ENCODE measurements around the gene GALM. TPM values are rescaled to one million over a fixed set of nuclear protein-coding genes. Genes with fewer than 3 reads are reported as not detected.

GALM gene
- total RNA-seq, 1 experiment from 2014 or later = 10.0 TPM

DNA sequence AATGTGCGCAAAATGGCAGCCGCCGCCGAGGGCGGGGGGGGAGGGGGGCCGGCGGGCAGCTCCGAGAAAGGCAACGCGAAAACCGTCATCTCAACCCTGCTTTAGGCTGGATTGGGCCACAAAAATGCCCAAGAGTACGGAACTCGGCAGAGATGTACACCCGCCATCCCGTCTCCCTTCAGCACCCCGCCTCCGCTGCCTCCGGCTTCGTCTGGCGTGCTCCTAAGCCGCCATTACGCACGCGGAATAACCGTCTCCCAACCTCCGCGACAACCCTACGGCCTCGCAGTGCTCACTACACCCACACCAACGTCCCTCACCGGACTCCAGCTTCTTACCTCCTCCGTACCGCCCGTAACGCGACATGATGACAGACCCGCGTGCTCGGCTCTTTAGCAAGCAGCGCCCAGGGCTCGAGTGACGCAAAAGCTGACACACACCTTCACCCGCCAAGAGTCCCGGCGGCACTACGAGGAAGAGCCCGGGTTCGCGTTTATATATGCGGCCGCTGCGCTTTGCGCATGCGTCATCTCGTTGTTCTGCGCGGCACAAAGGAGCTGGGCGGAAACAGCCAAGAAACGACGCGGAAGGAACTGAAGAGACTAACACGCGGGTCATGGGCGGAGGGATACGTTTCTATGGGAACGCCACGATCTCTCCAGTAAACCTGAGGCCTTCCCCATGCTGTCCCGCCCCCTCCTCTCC lies 85.1 kb downstream of the GALM start, which contains the start of gene SRSF7:
Gene SRSF7 (minus strand): TSS at position 471 of the 705 bp plus-strand sequence. CDS start 105 bp downstream, at position 366.
- TF ChIP-seq CTCF (conservative IDR thresholded peaks at IDR 0.05) = no peak
- H4K91ac ChIP-seq (ENCODE audit: insufficient read length, low read depth, low read length) = no peak within 1 kb of the TSS
- H2AFZ ChIP-seq (ENCODE audit: low read length) = no peak within 1 kb of the TSS
- Mint-ChIP-seq H3K27ac (peak within 1 kb of the TSS; percentile 99 to 100 (median 99)), H3K4me1 (peaks cover 40 to 44% of the 10 kb centered on the region in 2 experiments), H3K4me3 (peak within 1 kb of the TSS; percentile 100), H3K36me3 (ENCODE audit: insufficient read depth in 1 of 3, low read depth in 3 of 3) (peaks cover 46 to 52% (median 50%) of the 10 kb centered on the region in 3 experiments), H3K27me3 (ENCODE audit: low read depth) (peaks cover 5% of the 10 kb centered on the region), H3K9me3 (peaks cover 3 to 6% of the 10 kb centered on the region in 2 experiments; a peak in 4 of 5 replicates)
- H3K23ac ChIP-seq (ENCODE audit: insufficient read length, low read depth, low read length) = no peak within 1 kb of the TSS
- H3K79me1 ChIP-seq (ENCODE audit: insufficient read depth, low read depth, low read length, poor library complexity, severe bottlenecking) = no peaks in the 10 kb centered on the region
- no peak within 1 kb of the TSS for H2AK5ac ChIP-seq (ENCODE audit: insufficient read length, low read length)
- peak; percentile 99 for DNase-seq
- H3K4me2 ChIP-seq (ENCODE audit: insufficient read depth, insufficient read length, low read length) = peak within 1 kb of the TSS; percentile 63
- no peak within 1 kb of the TSS; the same call in 1 of the 2 replicates for H3K4ac ChIP-seq (ENCODE audit: low read depth, low read length)
- no peaks in the 10 kb centered on the region for H3K4me1 ChIP-seq (ENCODE audit: insufficient read depth, low read length)
- no peaks in the 10 kb centered on the region for H4K20me1 ChIP-seq (ENCODE audit: control insufficient read depth, insufficient read depth, insufficient read length)
- H2BK20ac ChIP-seq (ENCODE audit: low read depth, low read length, poor library complexity, severe bottlenecking) = no peak within 1 kb of the TSS
- no peaks in the 10 kb centered on the region for H3K27me3 ChIP-seq (ENCODE audit: insufficient read depth, low read length)
- WGBS (ENCODE audit: extremely low coverage, insufficient read length, low lambda C conversion rate) = no CpG with 5 or more reads among the region's 68 CpGs
- no peaks in the 10 kb centered on the region for H3K9me3 ChIP-seq (ENCODE audit: control insufficient read depth, low read depth, low read length)
- peak within 1 kb of the TSS; percentile 76 for H3K27ac ChIP-seq (ENCODE audit: insufficient read length, low read depth, low read length)
- H3K23me2 ChIP-seq (ENCODE audit: insufficient read length, low read depth, low read length, poor library complexity, severe bottlenecking) = peaks cover 5% of the 10 kb centered on the region
- no peak within 1 kb of the TSS for H3T11ph ChIP-seq (ENCODE audit: low read length)
- H2BK120ac ChIP-seq (ENCODE audit: low read depth, low read length, poor library complexity, severe bottlenecking) = no peak within 1 kb of the TSS
- no peak within 1 kb of the TSS for H2BK15ac ChIP-seq (ENCODE audit: low read depth, low read length)
- H3K18ac ChIP-seq (ENCODE audit: insufficient read length, low read depth, low read length) = peak within 1 kb of the TSS; percentile 99
- peak within 1 kb of the TSS; percentile 99 for H3K14ac ChIP-seq (ENCODE audit: insufficient read depth, low read length)
- peak within 1 kb of the TSS; percentile 95 for H4K5ac ChIP-seq (ENCODE audit: insufficient read length, low read depth, low read length)
- peaks cover 20% of the 10 kb centered on the region for H3K79me2 ChIP-seq (ENCODE audit: insufficient read depth, low read length)
- H3K9ac ChIP-seq (ENCODE audit: extremely low read depth, insufficient read length, low read length) = peak within 1 kb of the TSS; percentile 99
- H2BK5ac ChIP-seq (ENCODE audit: insufficient read length, low read length) = peak within 1 kb of the TSS; percentile 93
- peak within 1 kb of the TSS; percentile 89 for H4K8ac ChIP-seq (replicated peaks; ENCODE audit: insufficient read length, low read depth, low read length)
- peak within 1 kb of the TSS; percentile 82 for H3K56ac ChIP-seq (ENCODE audit: insufficient read length, low read depth, low read length)
- no peak within 1 kb of the TSS for H2BK12ac ChIP-seq (ENCODE audit: insufficient read length, low read depth, low read length)

Data from H9 (cell line).